Activated CD8-positive, alpha-beta T cell treated with anti-CD3 and anti-CD28 coated beads for 36 hours (primary cell): ENCODE results near the gene LPP. TPM values are rescaled to one million over a fixed set of nuclear protein-coding genes. Genes with fewer than 3 reads are reported as not detected.

Source experiments
- ATAC-seq: fragments of 200-7000 bp; cut with Tn5 transposase; one replicate; pipeline ENCODE4 v1.10.0; 2021; ENCODE audit warnings: mild to moderate bottlenecking, moderate library complexity
- CTCF ChIA-PET: fragments of 350-600 bp; sonication (Branson Sonifier 250); formaldehyde crosslinking; loops from one replicate; lab custom pipeline; 2021; ENCODE audit warnings: antibody characterized with exemption; lab: Charles Lee
- POLR2A ChIA-PET: fragments of 350-600 bp; sonication (Branson Sonifier 250); formaldehyde crosslinking; loops from one replicate; lab custom pipeline; 2021; ENCODE audit warnings: antibody characterized with exemption; lab: Charles Lee
- DNase-seq: peaks from one replicate; pipeline ENCODE4 v3.0.0-alpha.2; 2020
- H3K27ac Mint-ChIP-seq: one replicate; pipeline ENCODE4 v1.8.0; 2021; ENCODE audit warnings: mild to moderate bottlenecking, mixed read lengths
- H3K27me3 Mint-ChIP-seq: one replicate; pipeline ENCODE4 v1.8.0; 2021; ENCODE audit warnings: mixed read lengths
- H3K36me3 Mint-ChIP-seq: one replicate; pipeline ENCODE4 v1.8.0; 2021; ENCODE audit warnings: low read depth, mixed read lengths
- H3K4me1 Mint-ChIP-seq: one replicate; pipeline ENCODE4 v1.8.0; 2021; ENCODE audit warnings: low read depth, mixed read lengths
- H3K4me3 Mint-ChIP-seq: one replicate; pipeline ENCODE4 v1.8.0; 2021; ENCODE audit warnings: mild to moderate bottlenecking, moderate library complexity, mixed read lengths
- H3K9me3 Mint-ChIP-seq: one replicate; pipeline ENCODE4 v1.8.0; 2021; ENCODE audit warnings: mixed read lengths
- CTCF ChIP-seq: fragments of 200-600 bp; IDR thresholded peaks from one replicate; pipeline ENCODE4 v1.8.0; 2022; ENCODE audit warnings: antibody characterized with exemption, mild to moderate bottlenecking
- intact Hi-C: fragments of 100-400 bp; cut with micrococcal nuclease; formaldehyde crosslinking; loops from one replicate; pipeline ENCODE4 v1.10.0; 2022
- total RNA-seq, 2 experiments: library from RNA; stranded (reverse); gene quantifications; one replicate each; pipeline ENCODE4 v1.2.3, GENCODE V29; 2021

Gene LPP
- total RNA-seq, 2 experiments from 2014 or later, result 16.4 to 22.6 TPM

GRCh38 chr3:188749010-188749617 is 595.2 kb downstream of the LPP start:
- DNase-seq (peak; percentile 60), ATAC-seq (no peak)
- no peaks in the 10 kb centered on the region for H3K27me3 Mint-ChIP-seq
- ChIA-PET POLR2A (no interaction called here), CTCF (interaction anchor here (0.6 to 3.1 kb wide), 38 partner anchors 9 to 1011 kb away, joined by 3 to 21 read pairs (median 3); no protein-coding TSS in a partner anchor)
- H3K4me1 Mint-ChIP-seq, result peaks cover 27% of the 10 kb centered on the region
- H3K4me3 Mint-ChIP-seq, result no peak overlapping the region
- H3K9me3 Mint-ChIP-seq, result no peaks in the 10 kb centered on the region
- no peaks in the 10 kb centered on the region for H3K36me3 Mint-ChIP-seq
- no peak overlapping the region for H3K27ac Mint-ChIP-seq
- peak; percentile 69 for TF ChIP-seq CTCF
- intact Hi-C loops, result no loop called here

GRCh38 chr3:188749830-188750229 is 595.9 kb downstream of the LPP start:
- peaks cover 27% of the 10 kb centered on the region for H3K4me1 Mint-ChIP-seq
- no peaks in the 10 kb centered on the region for H3K27me3 Mint-ChIP-seq
- intact Hi-C loops, result loop anchor here (5.0 kb wide), 1 partner anchor 1008 kb away; no protein-coding TSS in a partner anchor
- H3K36me3 Mint-ChIP-seq, result no peaks in the 10 kb centered on the region
- ATAC-seq (no peak), DNase-seq (no peak)
- ChIA-PET CTCF (interaction anchor here (0.8 to 3.1 kb wide), 12 partner anchors 9 to 439 kb away, joined by 3 to 21 read pairs (median 3); no protein-coding TSS in a partner anchor), POLR2A (no interaction called here)
- no peak overlapping the region for H3K4me3 Mint-ChIP-seq
- no peak overlapping the region for H3K27ac Mint-ChIP-seq
- H3K9me3 Mint-ChIP-seq, result no peaks in the 10 kb centered on the region
- no peak for TF ChIP-seq CTCF

GRCh38 chr3:188750617-188751016 is 596.7 kb downstream of the LPP start:
- Mint-ChIP-seq H3K27me3 (no peaks in the 10 kb centered on the region), H3K36me3 (no peaks in the 10 kb centered on the region), H3K4me1 (peaks cover 27% of the 10 kb centered on the region), H3K9me3 (no peaks in the 10 kb centered on the region), H3K4me3 (no peak overlapping the region), H3K27ac (no peak overlapping the region)
- intact Hi-C loops, result loop anchor here (5.0 kb wide), 1 partner anchor 1008 kb away; no protein-coding TSS in a partner anchor
- no peak for DNase-seq
- TF ChIP-seq CTCF, result no peak
- ChIA-PET POLR2A (interaction anchor here (0.6 kb wide), 1 partner anchor 46 kb away, joined by 3 read pairs; no protein-coding TSS in a partner anchor), CTCF (interaction anchor here (0.9 to 5.8 kb wide), 3 partner anchors 204 to 1011 kb away, joined by 3 to 35 read pairs (median 17); no protein-coding TSS in a partner anchor)
- ATAC-seq, result no peak

GRCh38 chr3:188752850-188753249 is 598.9 kb downstream of the LPP start:
- peak; percentile 19 for ATAC-seq
- Mint-ChIP-seq H3K9me3 (no peaks in the 10 kb centered on the region), H3K27ac (no peak overlapping the region), H3K36me3 (no peaks in the 10 kb centered on the region), H3K4me3 (no peak overlapping the region), H3K27me3 (no peaks in the 10 kb centered on the region), H3K4me1 (peaks cover 27% of the 10 kb centered on the region)
- ChIA-PET POLR2A (interaction anchor here (1.5 kb wide), 1 partner anchor 161 kb away, joined by 3 read pairs; no protein-coding TSS in a partner anchor), CTCF (interaction anchor here (3.0 to 5.8 kb wide), 2 partner anchors 202 to 1013 kb away, joined by 17 to 35 read pairs; no protein-coding TSS in a partner anchor)
- intact Hi-C loops, result loop anchor here (2.0 to 5.0 kb wide), 2 partner anchors 36 to 1011 kb away; no protein-coding TSS in a partner anchor
- TF ChIP-seq CTCF, result no peak
- no peak for DNase-seq

- Mint-ChIP-seq H3K4me1 (peaks cover 27% of the 10 kb centered on the region), H3K27me3 (no peaks in the 10 kb centered on the region), H3K36me3 (no peaks in the 10 kb centered on the region), H3K4me3 (no peak overlapping the region), H3K27ac (no peak overlapping the region), H3K9me3 (no peaks in the 10 kb centered on the region)
- CTCF ChIA-PET, result interaction anchor here (1.5 to 5.8 kb wide), 3 partner anchors 33 to 1015 kb away, joined by 3 to 35 read pairs (median 6); no protein-coding TSS in a partner anchor
- POLR2A ChIA-PET, result interaction anchor here (1.1 kb wide), 1 partner anchor 34 kb away, joined by 3 read pairs; no protein-coding TSS in a partner anchor
- intact Hi-C loops, result loop anchor here (5.0 kb wide), 1 partner anchor 1012 kb away; no protein-coding TSS in a partner anchor
- no peak for ATAC-seq
- no peak for TF ChIP-seq CTCF
- DNase-seq, result no peak
These were observed 600.3 kb downstream of the LPP start for GRCh38 chr3:188754267-188754666.
